Measurements from ENCODE around the gene SLC9A7. TPM values are rescaled to one million over a fixed set of nuclear protein-coding genes. Genes with fewer than 3 reads are reported as not detected.

Gene SLC9A7
- total RNA-seq, 1 experiment from 2014 or later, result 20.9 TPM

DNA sequence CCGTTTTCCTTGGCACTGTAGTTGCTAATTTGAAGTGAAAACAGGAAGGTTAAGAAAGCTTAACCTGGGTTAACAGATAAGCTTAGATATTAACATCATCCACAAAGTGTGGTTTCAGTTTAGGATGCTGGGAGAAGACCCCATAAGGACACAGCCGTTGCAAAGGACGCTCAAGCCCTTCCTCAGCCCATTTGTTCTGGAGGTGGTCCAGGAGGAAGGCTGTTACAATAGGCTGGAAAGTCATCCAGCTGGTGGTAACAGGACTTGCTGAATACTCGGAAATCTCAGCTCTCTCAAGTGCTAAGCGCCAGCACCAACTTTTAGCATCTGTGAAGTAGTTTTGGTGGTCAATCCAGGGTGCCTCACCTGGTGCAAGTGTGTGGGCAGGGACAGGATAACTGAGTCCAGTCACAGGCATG is 171.2 kb downstream of the SLC9A7 start:
- Histone ChIP-seq H3K79me2 (ENCODE audit: low read depth) (no peaks in the 10 kb centered on the region), H3K9me2 (ENCODE audit: insufficient read depth) (no peaks in the 10 kb centered on the region), H3K36me3 (ENCODE audit: low read depth) (no peaks in the 10 kb centered on the region), H3K9me3 (ENCODE audit: insufficient read depth, low read depth) (no peaks in the 10 kb centered on the region), H3K4me3 (no peak overlapping the region), H3K4me1 (replicated peaks; ENCODE audit: insufficient read depth) (no peaks in the 10 kb centered on the region), H3F3A (ENCODE audit: insufficient read depth, low read depth) (no peaks in the 10 kb centered on the region), H3K27me3 (ENCODE audit: insufficient read depth, low read depth) (no peaks in the 10 kb centered on the region), H2AFZ (no peak overlapping the region), H3K27ac (no peak overlapping the region), H4K20me1 (ENCODE audit: insufficient read depth) (no peaks in the 10 kb centered on the region), H3K4me2 (no peak overlapping the region)
- POLR2A ChIA-PET (ENCODE audit: unreplicated experiment), result no interaction called here
- TF ChIP-seq EZH2 (IDR thresholded peaks at IDR 0.05; ENCODE audit: low read depth), result no peak
- TF ChIP-seq, protein P1, sequence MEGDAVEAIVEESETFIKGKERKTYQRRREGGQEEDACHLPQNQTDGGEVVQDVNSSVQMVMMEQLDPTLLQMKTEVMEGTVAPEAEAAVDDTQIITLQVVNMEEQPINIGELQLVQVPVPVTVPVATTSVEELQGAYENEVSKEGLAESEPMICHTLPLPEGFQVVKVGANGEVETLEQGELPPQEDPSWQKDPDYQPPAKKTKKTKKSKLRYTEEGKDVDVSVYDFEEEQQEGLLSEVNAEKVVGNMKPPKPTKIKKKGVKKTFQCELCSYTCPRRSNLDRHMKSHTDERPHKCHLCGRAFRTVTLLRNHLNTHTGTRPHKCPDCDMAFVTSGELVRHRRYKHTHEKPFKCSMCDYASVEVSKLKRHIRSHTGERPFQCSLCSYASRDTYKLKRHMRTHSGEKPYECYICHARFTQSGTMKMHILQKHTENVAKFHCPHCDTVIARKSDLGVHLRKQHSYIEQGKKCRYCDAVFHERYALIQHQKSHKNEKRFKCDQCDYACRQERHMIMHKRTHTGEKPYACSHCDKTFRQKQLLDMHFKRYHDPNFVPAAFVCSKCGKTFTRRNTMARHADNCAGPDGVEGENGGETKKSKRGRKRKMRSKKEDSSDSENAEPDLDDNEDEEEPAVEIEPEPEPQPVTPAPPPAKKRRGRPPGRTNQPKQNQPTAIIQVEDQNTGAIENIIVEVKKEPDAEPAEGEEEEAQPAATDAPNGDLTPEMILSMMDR (conservative IDR thresholded peaks at IDR 0.05), result no peak
- intact Hi-C loops (cut with micrococcal nuclease; ENCODE audit: unreplicated experiment), result no loop called here
- BruUV-seq (replicated peaks), result no TSS peak
- DNase-seq, result no peak
- CTCF ChIA-PET, result no interaction called here

- H3K4me1 ChIP-seq (replicated peaks; ENCODE audit: insufficient read depth), result no peaks in the 10 kb centered on the region
- no peaks in the 10 kb centered on the region for H3F3A ChIP-seq (ENCODE audit: insufficient read depth, low read depth)
- DNase-seq, result no peak
- H3K4me3 ChIP-seq, result no peak overlapping the region
- TF ChIP-seq, protein P1 (conservative IDR thresholded peaks at IDR 0.05), result no peak
- no peak for TF ChIP-seq EZH2 (IDR thresholded peaks at IDR 0.05; ENCODE audit: low read depth)
- H3K27me3 ChIP-seq (ENCODE audit: insufficient read depth, low read depth), result no peaks in the 10 kb centered on the region
- no peak overlapping the region for H3K27ac ChIP-seq
- ChIA-PET POLR2A (ENCODE audit: unreplicated experiment) (no interaction called here), CTCF (no interaction called here)
- no peaks in the 10 kb centered on the region for H4K20me1 ChIP-seq (ENCODE audit: insufficient read depth)
- BruUV-seq (replicated peaks), result no TSS peak
- H3K79me2 ChIP-seq (ENCODE audit: low read depth), result no peaks in the 10 kb centered on the region
- no peaks in the 10 kb centered on the region for H3K36me3 ChIP-seq (ENCODE audit: low read depth)
- no peak overlapping the region for H2AFZ ChIP-seq
- intact Hi-C loops (cut with micrococcal nuclease; ENCODE audit: unreplicated experiment), result no loop called here
- no peaks in the 10 kb centered on the region for H3K9me2 ChIP-seq (ENCODE audit: insufficient read depth)
- H3K4me2 ChIP-seq, result no peak overlapping the region
- H3K9me3 ChIP-seq (ENCODE audit: insufficient read depth, low read depth), result no peaks in the 10 kb centered on the region
These were observed 171.8 kb downstream of the SLC9A7 start for GRCh38 chrX:46587158-46587557.

GRCh38 chrX:46584736-46585135 is 174.2 kb downstream of the SLC9A7 start:
- Histone ChIP-seq H3K36me3 (ENCODE audit: low read depth) (no peaks in the 10 kb centered on the region), H3F3A (ENCODE audit: insufficient read depth, low read depth) (no peaks in the 10 kb centered on the region), H3K27me3 (ENCODE audit: insufficient read depth, low read depth) (no peaks in the 10 kb centered on the region), H2AFZ (no peak overlapping the region), H3K9me3 (ENCODE audit: insufficient read depth, low read depth) (no peaks in the 10 kb centered on the region), H3K4me3 (no peak overlapping the region), H3K4me1 (replicated peaks; ENCODE audit: insufficient read depth) (no peaks in the 10 kb centered on the region), H3K27ac (no peak overlapping the region), H3K4me2 (no peak overlapping the region), H3K79me2 (ENCODE audit: low read depth) (no peaks in the 10 kb centered on the region), H4K20me1 (ENCODE audit: insufficient read depth) (no peaks in the 10 kb centered on the region), H3K9me2 (ENCODE audit: insufficient read depth) (no peaks in the 10 kb centered on the region)
- TF ChIP-seq, protein P1 (conservative IDR thresholded peaks at IDR 0.05), result no peak
- TF ChIP-seq EZH2 (IDR thresholded peaks at IDR 0.05; ENCODE audit: low read depth), result no peak
- intact Hi-C loops (cut with micrococcal nuclease; ENCODE audit: unreplicated experiment), result no loop called here
- BruUV-seq (replicated peaks), result no TSS peak
- ChIA-PET POLR2A (ENCODE audit: unreplicated experiment) (interaction anchor here (0.5 kb wide), 1 partner anchor 310 kb away, joined by 7 read pairs; no protein-coding TSS in a partner anchor), CTCF (no interaction called here)
- no peak for DNase-seq
